ENCODE measurements around the gene FCN1. TPM values are rescaled to one million over a fixed set of nuclear protein-coding genes. Genes with fewer than 3 reads are reported as not detected.

FCN1 gene
- total RNA-seq, 1 donor from 2014 or later = not detected

DNA sequence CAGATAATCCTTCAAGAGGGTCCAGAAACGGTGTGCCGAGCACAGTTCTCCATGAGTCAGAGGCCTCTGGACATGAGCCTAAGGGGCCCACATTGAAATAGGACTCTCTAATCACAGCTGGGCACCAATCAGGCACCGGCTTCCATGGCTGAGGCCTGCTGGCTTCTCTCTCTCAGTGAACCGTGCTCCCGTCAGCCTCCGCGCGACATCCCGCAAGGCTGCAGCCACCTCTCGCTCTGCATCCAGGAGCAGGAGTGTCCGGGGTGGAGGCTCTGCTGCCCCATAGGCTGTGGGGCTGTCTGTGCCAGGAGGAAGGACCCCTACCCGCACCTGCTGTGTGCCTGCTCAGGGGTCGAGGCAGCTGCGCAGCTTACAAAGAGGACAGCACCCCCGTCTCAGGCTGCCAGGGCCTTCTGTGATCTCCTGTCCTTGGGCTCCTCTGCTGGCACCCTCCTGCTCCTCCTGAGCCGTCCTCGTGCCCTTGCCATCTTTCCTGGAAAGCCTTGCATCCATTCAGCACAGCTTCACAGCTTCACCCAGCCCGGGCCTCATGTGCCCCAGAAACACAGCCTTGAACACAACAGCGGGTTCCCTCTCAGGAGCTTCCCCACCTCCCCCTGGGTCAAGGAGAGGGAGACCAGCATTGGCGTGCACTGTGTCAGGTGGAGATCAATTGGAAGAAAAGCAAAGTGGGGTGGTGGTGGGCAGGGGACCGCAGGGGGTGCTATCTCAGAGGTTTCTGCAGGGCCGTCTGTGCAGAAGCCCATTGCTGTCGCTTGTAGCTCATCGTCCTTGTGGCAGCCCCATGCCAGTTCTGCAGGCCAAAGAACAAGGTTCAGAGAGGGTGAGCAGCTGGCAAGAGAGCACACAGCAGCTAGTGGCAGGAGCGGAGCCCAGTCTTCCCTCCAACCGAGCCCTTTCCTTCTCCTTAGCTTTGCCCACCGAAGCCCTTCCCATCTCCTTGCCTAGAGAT, 22.8 kb upstream of the FCN1 start:
- no peak for DNase-seq (ENCODE audit: low spot score)
- no peaks in the 10 kb centered on the region for H3K9me3 Mint-ChIP-seq (ENCODE audit: unreplicated experiment)
- H3K4me3 Mint-ChIP-seq (ENCODE audit: unreplicated experiment) = no peak overlapping the region
- no peak overlapping the region for H3K27ac Mint-ChIP-seq (ENCODE audit: unreplicated experiment)
- TF ChIP-seq, protein P1, sequence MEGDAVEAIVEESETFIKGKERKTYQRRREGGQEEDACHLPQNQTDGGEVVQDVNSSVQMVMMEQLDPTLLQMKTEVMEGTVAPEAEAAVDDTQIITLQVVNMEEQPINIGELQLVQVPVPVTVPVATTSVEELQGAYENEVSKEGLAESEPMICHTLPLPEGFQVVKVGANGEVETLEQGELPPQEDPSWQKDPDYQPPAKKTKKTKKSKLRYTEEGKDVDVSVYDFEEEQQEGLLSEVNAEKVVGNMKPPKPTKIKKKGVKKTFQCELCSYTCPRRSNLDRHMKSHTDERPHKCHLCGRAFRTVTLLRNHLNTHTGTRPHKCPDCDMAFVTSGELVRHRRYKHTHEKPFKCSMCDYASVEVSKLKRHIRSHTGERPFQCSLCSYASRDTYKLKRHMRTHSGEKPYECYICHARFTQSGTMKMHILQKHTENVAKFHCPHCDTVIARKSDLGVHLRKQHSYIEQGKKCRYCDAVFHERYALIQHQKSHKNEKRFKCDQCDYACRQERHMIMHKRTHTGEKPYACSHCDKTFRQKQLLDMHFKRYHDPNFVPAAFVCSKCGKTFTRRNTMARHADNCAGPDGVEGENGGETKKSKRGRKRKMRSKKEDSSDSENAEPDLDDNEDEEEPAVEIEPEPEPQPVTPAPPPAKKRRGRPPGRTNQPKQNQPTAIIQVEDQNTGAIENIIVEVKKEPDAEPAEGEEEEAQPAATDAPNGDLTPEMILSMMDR (IDR thresholded peaks at IDR 0.05; ENCODE audit: unreplicated experiment) = no peak
- H3K27me3 Mint-ChIP-seq (ENCODE audit: unreplicated experiment) = peaks cover 10% of the 10 kb centered on the region
- H3K4me1 Mint-ChIP-seq (ENCODE audit: unreplicated experiment) = no peaks in the 10 kb centered on the region
- H3K36me3 Mint-ChIP-seq (ENCODE audit: low read depth, unreplicated experiment) = no peaks in the 10 kb centered on the region

DNA sequence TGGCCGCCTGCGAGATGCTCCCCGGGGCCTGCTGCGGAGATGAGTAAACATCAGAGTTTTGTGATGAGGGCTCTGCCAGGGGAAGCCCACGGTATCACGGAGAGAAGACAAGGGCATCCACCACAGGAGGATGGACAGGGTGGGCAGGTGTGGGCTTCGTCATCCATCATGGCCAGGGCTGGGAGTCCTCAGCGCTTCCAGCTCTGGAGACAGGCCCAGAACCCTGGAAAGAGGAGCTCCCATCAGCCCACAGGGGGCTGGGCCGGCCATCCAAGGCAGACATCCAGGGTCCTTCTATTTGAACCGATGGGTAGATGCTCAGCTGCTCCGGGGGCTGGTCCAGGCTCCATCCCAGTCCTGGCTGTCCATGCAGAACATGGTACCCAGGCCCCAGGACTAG, 22.1 kb upstream of the FCN1 start:
- TF ChIP-seq, protein P1 (IDR thresholded peaks at IDR 0.05; ENCODE audit: unreplicated experiment) = no peak
- H3K9me3 Mint-ChIP-seq (ENCODE audit: unreplicated experiment) = no peaks in the 10 kb centered on the region
- DNase-seq (ENCODE audit: low spot score) = no peak
- no peak overlapping the region for H3K27ac Mint-ChIP-seq (ENCODE audit: unreplicated experiment)
- H3K4me1 Mint-ChIP-seq (ENCODE audit: unreplicated experiment) = no peaks in the 10 kb centered on the region
- H3K27me3 Mint-ChIP-seq (ENCODE audit: unreplicated experiment) = peaks cover 10% of the 10 kb centered on the region
- no peak overlapping the region for H3K4me3 Mint-ChIP-seq (ENCODE audit: unreplicated experiment)
- no peaks in the 10 kb centered on the region for H3K36me3 Mint-ChIP-seq (ENCODE audit: low read depth, unreplicated experiment)

DNA sequence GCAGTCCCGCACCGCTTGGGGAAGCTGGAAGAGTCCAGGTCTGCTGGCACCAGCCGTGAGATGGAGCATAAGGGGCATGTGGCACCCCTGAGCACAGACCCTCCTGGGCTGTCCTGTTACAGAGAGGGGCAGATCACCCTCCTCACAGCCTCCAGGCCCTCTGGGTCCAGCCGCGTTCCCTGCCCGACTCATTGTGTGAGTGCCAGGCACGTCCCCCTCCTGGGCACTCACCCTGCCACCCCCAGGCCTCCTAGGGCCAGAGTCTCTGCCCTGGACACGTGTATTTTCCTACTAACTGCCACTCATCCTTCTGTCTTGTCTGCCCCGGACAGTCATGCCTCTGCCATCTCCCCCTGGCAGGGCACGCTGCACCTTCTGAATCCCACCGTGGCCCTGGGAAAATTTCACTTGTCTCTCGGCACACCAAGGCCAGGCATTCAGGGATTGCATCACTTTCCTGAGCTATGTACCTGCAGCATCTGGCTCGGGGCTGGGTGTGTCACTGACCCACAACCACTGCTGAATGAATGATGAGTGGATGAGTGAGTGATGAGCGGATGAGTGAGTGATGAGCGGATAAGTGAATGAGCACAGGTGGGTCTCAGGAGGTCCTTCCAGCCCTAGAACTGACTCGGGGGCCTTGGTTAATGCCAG, 21.5 kb upstream of the FCN1 start:
- H3K9me3 Mint-ChIP-seq (ENCODE audit: unreplicated experiment) = no peaks in the 10 kb centered on the region
- H3K36me3 Mint-ChIP-seq (ENCODE audit: low read depth, unreplicated experiment) = no peaks in the 10 kb centered on the region
- TF ChIP-seq, protein P1 (IDR thresholded peaks at IDR 0.05; ENCODE audit: unreplicated experiment) = no peak
- H3K27me3 Mint-ChIP-seq (ENCODE audit: unreplicated experiment) = peaks cover 10% of the 10 kb centered on the region
- no peak for DNase-seq (ENCODE audit: low spot score)
- H3K27ac Mint-ChIP-seq (ENCODE audit: unreplicated experiment) = no peak overlapping the region
- H3K4me3 Mint-ChIP-seq (ENCODE audit: unreplicated experiment) = no peak overlapping the region
- H3K4me1 Mint-ChIP-seq (ENCODE audit: unreplicated experiment) = no peaks in the 10 kb centered on the region

DNA sequence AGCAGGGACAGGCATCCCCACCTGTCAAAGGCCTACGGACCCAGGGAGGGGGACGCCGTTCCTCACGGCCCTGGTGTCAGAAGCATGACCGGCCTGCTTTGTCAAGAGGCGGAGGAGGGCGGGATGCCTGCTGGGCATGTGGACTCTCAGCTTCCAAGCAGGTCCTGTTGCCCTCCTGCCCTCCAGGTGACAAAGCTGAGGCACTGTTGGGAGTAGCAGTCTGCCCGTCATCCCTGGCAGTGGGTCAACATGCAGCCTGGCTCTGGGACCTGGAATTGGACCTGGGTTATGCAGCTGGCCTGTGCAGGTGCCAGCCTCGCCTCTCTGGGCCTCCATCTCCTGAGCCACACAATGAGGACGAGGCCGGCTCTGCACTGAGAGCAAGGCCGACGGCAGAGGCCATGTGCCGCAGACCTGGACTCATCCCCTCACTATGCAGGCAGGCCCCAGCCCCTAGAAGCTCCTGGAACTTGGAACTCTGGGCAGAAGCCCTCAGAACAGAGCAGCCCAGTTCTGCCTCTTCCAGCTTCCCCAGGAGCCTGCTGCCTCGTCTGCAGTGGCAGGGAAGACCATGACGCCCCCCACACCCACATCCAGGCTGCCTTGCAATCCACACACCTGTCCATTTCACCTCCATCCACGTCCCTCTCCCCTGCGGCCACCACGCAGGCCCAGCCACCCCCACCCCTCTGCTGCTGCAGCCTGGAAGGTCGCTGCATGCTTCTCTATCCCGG, 20.8 kb upstream of the FCN1 start:
- H3K27me3 Mint-ChIP-seq (ENCODE audit: unreplicated experiment) = peaks cover 10% of the 10 kb centered on the region
- TF ChIP-seq, protein P1 (IDR thresholded peaks at IDR 0.05; ENCODE audit: unreplicated experiment) = no peak
- no peaks in the 10 kb centered on the region for H3K9me3 Mint-ChIP-seq (ENCODE audit: unreplicated experiment)
- H3K4me1 Mint-ChIP-seq (ENCODE audit: unreplicated experiment) = no peaks in the 10 kb centered on the region
- no peak for DNase-seq (ENCODE audit: low spot score)
- no peaks in the 10 kb centered on the region for H3K36me3 Mint-ChIP-seq (ENCODE audit: low read depth, unreplicated experiment)
- no peak overlapping the region for H3K27ac Mint-ChIP-seq (ENCODE audit: unreplicated experiment)
- H3K4me3 Mint-ChIP-seq (ENCODE audit: unreplicated experiment) = no peak overlapping the region
